Measurements from ENCODE around the gene AKNA.

The AKNA gene

GRCh38 chr9:114378016-114378415 lies 9.8 kb downstream of the AKNA start:
- no peaks in the 10 kb centered on the region for H3K4me1 ChIP-seq (ENCODE audit: insufficient read depth, poor library complexity, severe bottlenecking)
- H3K9me3 ChIP-seq (ENCODE audit: severe bottlenecking): no peaks in the 10 kb centered on the region
- no peak for TF ChIP-seq CTCF (IDR thresholded peaks at IDR 0.05; ENCODE audit: poor library complexity, severe bottlenecking)
- 0 out of 2 replicates have a peak, but pooled peaks cover 3% of the 10 kb centered on the region for H3K36me3 ChIP-seq (ENCODE audit: low read depth)
- ATAC-seq (ENCODE audit: low read depth) (no peak), DNase-seq (ENCODE audit: low spot score) (no peak)
- H3K27me3 ChIP-seq (ENCODE audit: insufficient read depth, poor library complexity, severe bottlenecking): no peaks in the 10 kb centered on the region
- no peak overlapping the region for H3K4me3 ChIP-seq (ENCODE audit: severe bottlenecking)
- H3K27ac ChIP-seq (ENCODE audit: poor library complexity, severe bottlenecking): no peak overlapping the region

GRCh38 chr9:114376586-114377445 lies 11.0 kb downstream of the AKNA start:
- Histone ChIP-seq H3K9me3 (ENCODE audit: severe bottlenecking) (no peaks in the 10 kb centered on the region), H3K27ac (ENCODE audit: poor library complexity, severe bottlenecking) (no peak overlapping the region), H3K36me3 (ENCODE audit: low read depth) (0 out of 2 replicates have a peak, but pooled peaks cover 3% of the 10 kb centered on the region), H3K27me3 (ENCODE audit: insufficient read depth, poor library complexity, severe bottlenecking) (no peaks in the 10 kb centered on the region), H3K4me3 (ENCODE audit: severe bottlenecking) (no peak overlapping the region), H3K4me1 (ENCODE audit: insufficient read depth, poor library complexity, severe bottlenecking) (peaks cover 8% of the 10 kb centered on the region)
- no peak for TF ChIP-seq CTCF (IDR thresholded peaks at IDR 0.05; ENCODE audit: poor library complexity, severe bottlenecking)
- ATAC-seq (ENCODE audit: low read depth): no peak
- DNase-seq (ENCODE audit: low spot score): no peak

DNA sequence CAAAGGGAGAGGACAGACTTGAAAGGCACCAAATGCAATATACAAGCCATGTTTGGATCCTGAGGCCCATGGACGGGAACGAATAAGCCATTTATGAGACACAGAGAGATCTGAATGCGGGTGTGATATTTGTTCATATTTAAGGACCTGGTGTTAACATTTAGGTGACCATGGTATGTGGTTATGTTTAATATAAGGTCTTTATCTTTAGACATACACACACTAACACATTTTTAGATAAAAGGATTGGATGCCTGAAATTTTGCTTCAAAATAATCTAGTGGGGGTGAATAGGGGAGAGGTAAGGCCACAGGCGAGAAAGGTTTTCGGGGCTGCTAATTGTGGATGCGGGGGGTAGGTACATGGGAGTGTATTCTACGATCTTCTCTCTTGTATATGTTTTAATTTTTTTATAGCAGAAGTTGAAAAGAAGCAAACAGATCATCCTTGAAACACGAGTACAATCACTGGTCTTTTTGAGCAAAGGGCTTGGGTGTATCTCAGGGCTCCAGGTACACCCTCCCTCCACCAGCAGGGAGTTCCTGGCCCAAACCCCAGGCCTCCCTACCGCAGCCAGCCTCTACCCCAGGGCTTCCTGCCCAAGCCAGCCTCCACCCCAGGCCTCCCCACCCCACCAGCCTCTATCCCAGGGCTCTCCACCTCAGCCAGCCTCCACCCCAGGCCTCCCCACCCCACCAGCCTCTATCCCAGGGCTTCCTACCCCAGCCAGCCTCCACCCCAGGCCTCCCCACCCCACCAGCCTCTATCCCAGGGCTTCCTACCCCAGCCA lies 12.2 kb downstream of the AKNA start:
- TF ChIP-seq CTCF (IDR thresholded peaks at IDR 0.05; ENCODE audit: poor library complexity, severe bottlenecking): no peak
- H3K4me3 ChIP-seq (ENCODE audit: severe bottlenecking): no peak overlapping the region
- no peaks in the 10 kb centered on the region for H3K9me3 ChIP-seq (ENCODE audit: severe bottlenecking)
- DNase-seq (ENCODE audit: low spot score): no peak
- peaks cover 17% of the 10 kb centered on the region for H3K4me1 ChIP-seq (ENCODE audit: insufficient read depth, poor library complexity, severe bottlenecking)
- 0 out of 2 replicates have a peak, but pooled peaks cover 3% of the 10 kb centered on the region for H3K36me3 ChIP-seq (ENCODE audit: low read depth)
- no peak for ATAC-seq (ENCODE audit: low read depth)
- no peak overlapping the region for H3K27ac ChIP-seq (ENCODE audit: poor library complexity, severe bottlenecking)
- H3K27me3 ChIP-seq (ENCODE audit: insufficient read depth, poor library complexity, severe bottlenecking): no peaks in the 10 kb centered on the region

DNA sequence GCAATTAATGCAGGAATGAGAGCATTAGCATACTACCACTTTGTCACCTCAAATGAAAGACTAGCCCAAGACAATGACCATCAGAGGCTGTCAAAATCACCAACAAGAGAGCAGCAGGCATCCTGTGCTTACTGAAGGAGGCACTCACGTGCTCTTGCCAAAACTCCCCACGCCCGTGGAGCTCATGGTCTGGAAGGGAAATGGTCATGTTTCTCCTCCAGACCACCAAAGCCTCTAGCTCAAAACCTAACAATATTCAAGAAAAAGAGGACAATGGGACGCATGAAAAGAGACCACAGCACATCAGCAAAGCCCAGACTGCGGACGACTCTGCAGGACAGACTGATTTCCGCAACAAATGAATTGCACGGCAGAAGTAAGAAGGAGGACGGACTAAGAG lies 12.8 kb downstream of the AKNA start:
- no peak for TF ChIP-seq CTCF (IDR thresholded peaks at IDR 0.05; ENCODE audit: poor library complexity, severe bottlenecking)
- Histone ChIP-seq H3K4me1 (ENCODE audit: insufficient read depth, poor library complexity, severe bottlenecking) (peaks cover 17% of the 10 kb centered on the region), H3K36me3 (ENCODE audit: low read depth) (0 out of 2 replicates have a peak, but pooled peaks cover 3% of the 10 kb centered on the region), H3K27ac (ENCODE audit: poor library complexity, severe bottlenecking) (no peak overlapping the region), H3K27me3 (ENCODE audit: insufficient read depth, poor library complexity, severe bottlenecking) (no peaks in the 10 kb centered on the region), H3K4me3 (ENCODE audit: severe bottlenecking) (no peak overlapping the region), H3K9me3 (ENCODE audit: severe bottlenecking) (no peaks in the 10 kb centered on the region)
- ATAC-seq (ENCODE audit: low read depth) (no peak), DNase-seq (ENCODE audit: low spot score) (no peak)
